Right cardiac atrium (tissue), 5 donors: ENCODE results near the gene ARL8B. TPM values are rescaled to one million over a fixed set of nuclear protein-coding genes. Genes with fewer than 3 reads are reported as not detected.
A peak's percentile ranks its signal among the peaks of the same experiment; 100 is the strongest.
"Not testable (repeated sequence)": the region's sequence is repeated elsewhere in the genome, so short reads cannot be mapped to it uniquely, and the experiment has no call there.

Experiments used
- ATAC-seq, 2 donors: fragments of 200-7000 bp; cut with Tn5 transposase; one replicate each; pipeline versions ENCODE4 v1.8.0 to v1.9.1; 2020; ENCODE audit warnings: moderate library complexity in 2 of 2, mild to moderate bottlenecking in 1 of 2
- DNase-seq, 3 donors: peaks; one replicate each; pipeline ENCODE4 v3.0.0-alpha.2; 2020
- H3K27ac ChIP-seq: one replicate; pipeline ENCODE4 v1.5.1; 2013; ENCODE audit warnings: mild to moderate bottlenecking, low read length, control low read depth, moderate library complexity
- H3K27me3 ChIP-seq: one replicate; pipeline ENCODE4 v1.6.1; 2013; ENCODE audit not compliant: control insufficient read depth, insufficient read depth
- H3K4me1 ChIP-seq: one replicate; pipeline ENCODE4 v1.6.1; 2013; ENCODE audit warnings: low read length; ENCODE audit not compliant: control insufficient read depth, insufficient read depth
- H3K4me3 ChIP-seq: one replicate; pipeline ENCODE4 v1.5.1; 2013; ENCODE audit warnings: low read length, control low read depth
- H3K9me3 ChIP-seq: one replicate; pipeline ENCODE4 v1.6.1; 2013; ENCODE audit warnings: low read length; ENCODE audit not compliant: control insufficient read depth
- WGBS: extraction: QIAGEN DNeasy Blood & Tissue Kit; methylation state at CpG from one replicate; pipeline ENCODE4 v1.1.7; 2013; 5-methylcytosine and 5-hydroxymethylcytosine counted together
- intact Hi-C, 4 donors: fragments of 100-400 bp; cut with DNase I; formaldehyde crosslinking; loops; one replicate each; pipeline versions ENCODE4 v1.11.0 to v1.14.0; 2022 to 2023
- polyA plus RNA-seq: library from polyadenylated mRNA; stranded (reverse); fragments of 200-250 nt; gene quantifications from one replicate; pipeline ENCODE4 v1.2.3, GENCODE V29; 2013
- total RNA-seq, 4 donors: library from RNA; stranded (reverse); fragmentation: NEBNext Ultra II Directional; extraction: Animal tissue kit (Norgen Biotek cat#: 25700); gene quantifications; one replicate each; pipeline ENCODE4 v1.2.1, GENCODE V29; 2021
- donor health status: healthy with polysubstance abuse.
- donor health status: DM: no; HTN: yes; CAD: no.
- donor health status: DM: no; HTN: no; CAD: no.
- donor health status: DM: no; HTN: yes; CAD: no; lungs with severe emphysema.
- donor health status: DM: yes; HTN: yes; CAD: no.

ARL8B gene
- total and polyA plus RNA-seq, 5 donors: 49.1 to 67.8 (median 59.9) TPM

DNA sequence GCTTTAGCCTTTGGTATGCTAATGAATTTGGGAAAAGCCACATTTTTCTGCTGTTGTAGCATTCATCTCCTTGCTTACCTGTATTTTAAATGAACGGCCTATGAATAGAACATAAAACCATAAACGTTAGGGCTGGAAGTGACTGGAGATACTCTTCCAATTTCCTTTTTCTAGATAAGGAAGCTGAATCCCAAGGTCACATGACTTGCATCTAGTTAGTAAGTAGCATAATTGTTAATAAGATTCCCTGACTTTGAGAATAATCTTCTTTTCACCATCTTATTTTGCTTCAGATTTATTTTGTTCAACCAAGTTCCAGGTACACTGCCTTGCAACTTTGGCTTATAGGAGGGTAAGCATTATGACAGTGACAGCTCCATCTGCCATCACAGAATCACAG, 44.8 kb downstream of the ARL8B start:
- ATAC-seq: no peak
- Histone ChIP-seq H3K9me3 (no peaks in the 10 kb centered on the region), H3K27ac (no peak overlapping the region), H3K27me3 (no peaks in the 10 kb centered on the region), H3K4me3 (no peak overlapping the region), H3K4me1 (no peaks in the 10 kb centered on the region)
- WGBS: 50% methylated on average over 2 of the region's 2 CpGs
- intact Hi-C loops: no loop called here
- DNase-seq: no peak

DNA sequence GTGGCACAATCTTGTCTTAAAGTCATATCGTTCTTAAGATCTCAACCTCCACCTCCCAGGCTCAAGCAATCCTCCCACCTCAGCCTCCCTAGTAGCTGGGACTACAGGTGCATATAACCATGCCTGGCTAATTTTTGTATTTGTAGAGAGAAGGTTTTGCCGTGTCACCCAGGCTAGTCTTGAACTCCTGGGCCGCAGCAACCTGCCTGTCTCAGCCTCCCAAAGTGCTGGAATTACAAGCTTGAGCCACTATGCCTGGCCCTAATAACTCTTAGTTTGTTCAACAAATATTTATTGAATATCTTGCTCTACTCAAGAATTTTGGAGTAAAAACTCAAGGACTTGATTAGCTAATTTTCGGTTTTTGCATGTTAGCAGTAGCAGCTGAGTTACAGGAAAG, 46.0 kb downstream of the ARL8B start:
- 96% methylated on average over 4 of the region's 4 CpGs for WGBS
- Histone ChIP-seq H3K4me3 (no peak overlapping the region), H3K27ac (no peak overlapping the region), H3K4me1 (no peaks in the 10 kb centered on the region), H3K27me3 (no peaks in the 10 kb centered on the region), H3K9me3 (no peaks in the 10 kb centered on the region)
- intact Hi-C loops: no loop called here
- no peak for DNase-seq
- no peak for ATAC-seq

DNA sequence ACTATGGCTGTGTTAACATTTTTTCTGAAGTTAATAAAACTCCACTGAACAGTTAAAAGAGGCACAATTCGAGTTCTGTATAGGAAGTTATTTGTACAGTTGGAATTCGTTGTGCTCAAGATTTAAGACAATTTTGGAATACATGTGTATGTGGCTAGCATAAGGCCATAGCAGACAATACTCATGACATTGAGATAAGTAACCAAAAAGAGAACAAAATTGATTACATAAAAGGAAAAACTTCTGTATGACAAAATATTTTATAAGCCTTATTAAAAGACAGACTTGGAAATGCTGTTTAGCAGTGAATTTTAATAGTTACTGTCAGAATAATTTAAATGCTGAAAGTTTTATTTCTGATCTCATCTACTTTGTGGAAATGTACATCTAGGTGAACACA, 47.7 kb downstream of the ARL8B start:
- H3K27ac ChIP-seq: no peak overlapping the region
- H3K4me3 ChIP-seq: no peak overlapping the region
- no peaks in the 10 kb centered on the region for H3K27me3 ChIP-seq
- ATAC-seq (no peak), DNase-seq (no peak)
- H3K4me1 ChIP-seq: no peaks in the 10 kb centered on the region
- WGBS: 42% methylated on average over 2 of the region's 2 CpGs
- intact Hi-C loops: no loop called here
- no peaks in the 10 kb centered on the region for H3K9me3 ChIP-seq

GRCh38 chr3:5170975-5171374, 48.9 kb downstream of the ARL8B start:
- Histone ChIP-seq H3K27ac (no peak overlapping the region), H3K9me3 (no peaks in the 10 kb centered on the region), H3K4me3 (no peak overlapping the region), H3K27me3 (no peaks in the 10 kb centered on the region), H3K4me1 (no peaks in the 10 kb centered on the region)
- 95% methylated on average over 5 of the region's 5 CpGs for WGBS
- intact Hi-C loops: no loop called here
- ATAC-seq: no peak
- DNase-seq: no peak

- intact Hi-C loops: no loop called here
- H3K27me3 ChIP-seq: no peaks in the 10 kb centered on the region
- DNase-seq: no peak
- H3K9me3 ChIP-seq: no peaks in the 10 kb centered on the region
- no peak overlapping the region for H3K4me3 ChIP-seq
- ATAC-seq: no peak
- no peaks in the 10 kb centered on the region for H3K4me1 ChIP-seq
- H3K27ac ChIP-seq: no peak overlapping the region
- WGBS: 95% methylated on average over 4 of the region's 4 CpGs
Measured at GRCh38 chr3:5172018-5172417, 49.9 kb downstream of the ARL8B start.

GRCh38 chr3:5179036-5179435, 56.9 kb downstream of the ARL8B start:
- H3K4me1 ChIP-seq, intact Hi-C loops, H3K27me3 ChIP-seq, H3K9me3 ChIP-seq, H3K27ac ChIP-seq, H3K4me3 ChIP-seq, ATAC-seq, DNase-seq: not testable (repeated sequence)
- 89% methylated on average over 2 of the region's 2 CpGs for WGBS

DNA sequence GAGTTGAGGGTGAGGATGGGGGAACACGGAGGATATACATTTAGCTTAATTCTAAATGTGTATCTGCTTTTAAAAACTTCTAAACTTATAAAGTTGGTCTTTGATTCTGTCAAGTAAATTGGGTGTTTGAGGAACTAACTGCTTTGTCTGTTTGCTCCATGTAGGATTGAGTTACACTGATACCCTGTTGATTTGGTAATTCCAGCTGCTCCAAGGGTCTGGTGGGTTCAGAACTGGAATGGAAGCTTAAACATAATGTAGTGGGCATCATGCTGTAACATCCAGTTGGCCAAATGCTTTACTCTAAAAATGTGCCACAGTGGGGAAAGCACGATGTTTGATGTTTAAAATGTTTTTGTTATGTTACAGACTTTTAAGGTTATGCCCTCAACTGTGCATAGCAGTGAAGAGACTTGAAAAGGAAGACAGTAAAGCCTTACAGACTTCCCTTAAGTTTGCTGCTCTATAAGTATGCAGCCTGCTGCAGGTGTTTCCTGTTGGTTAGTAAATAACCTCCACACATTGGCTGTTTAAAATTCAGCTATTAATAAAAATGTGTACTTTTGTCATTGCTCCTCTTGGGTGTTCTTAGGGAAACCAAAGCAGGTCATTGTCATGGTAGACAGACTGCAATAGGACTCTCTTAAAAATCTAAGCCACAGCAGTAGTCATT, 59.5 kb downstream of the ARL8B start:
- no peak overlapping the region for H3K4me3 ChIP-seq
- H3K9me3 ChIP-seq: no peaks in the 10 kb centered on the region
- no peaks in the 10 kb centered on the region for H3K27me3 ChIP-seq
- intact Hi-C loops: loop anchor here in 2 of 4 donors (10.0 kb wide), 3 partner anchors 47 to 457 kb away; partner anchors contain the start of gene ARL8B (in 1 of the 2)
- DNase-seq: no peak
- peaks cover 3% of the 10 kb centered on the region for H3K4me1 ChIP-seq
- no peak for ATAC-seq
- H3K27ac ChIP-seq: no peak overlapping the region
- WGBS: 78% methylated on average over 2 of the region's 2 CpGs

DNA sequence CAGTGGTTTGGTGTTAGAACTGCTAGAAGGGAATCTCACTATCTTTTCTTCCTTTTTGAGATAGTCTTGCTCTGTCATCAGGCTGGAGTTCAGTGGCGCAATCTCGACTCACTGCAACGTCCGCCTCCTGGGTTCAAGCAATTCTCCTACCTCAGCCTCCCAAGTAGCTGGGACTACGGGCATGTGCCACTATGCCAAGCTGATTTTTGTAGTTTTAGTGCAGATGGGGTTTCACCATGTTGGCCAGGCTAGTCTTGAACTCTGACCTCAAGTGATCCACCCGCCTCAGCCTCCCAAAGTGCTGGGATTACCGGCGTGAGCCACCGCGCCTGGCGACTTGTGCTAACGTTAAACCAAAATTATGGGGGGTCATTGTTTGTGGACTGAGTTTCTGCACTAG, 61.6 kb downstream of the ARL8B start:
- not testable (repeated sequence) for H3K4me1 ChIP-seq, H3K27ac ChIP-seq, ATAC-seq, H3K27me3 ChIP-seq, H3K4me3 ChIP-seq, H3K9me3 ChIP-seq, DNase-seq
- intact Hi-C loops: loop anchor here in 2 of 4 donors (10.0 kb wide), 3 partner anchors 49 to 459 kb away; partner anchors contain the start of gene ARL8B (in 1 of the 2)
- WGBS: 92% methylated on average over 12 of the region's 12 CpGs

- Histone ChIP-seq H3K4me1 (peaks cover 3% of the 10 kb centered on the region), H3K4me3 (no peak overlapping the region), H3K9me3 (no peaks in the 10 kb centered on the region), H3K27me3 (no peaks in the 10 kb centered on the region), H3K27ac (no peak overlapping the region)
- 52% methylated on average over 6 of the region's 6 CpGs for WGBS
- intact Hi-C loops: loop anchor here in 2 of 4 donors (10.0 kb wide), 3 partner anchors 50 to 460 kb away; partner anchors contain the start of gene ARL8B (in 1 of the 2)
- no peak for DNase-seq
- ATAC-seq: no peak
Measured at GRCh38 chr3:5184499-5184898, 62.4 kb downstream of the ARL8B start.

DNA sequence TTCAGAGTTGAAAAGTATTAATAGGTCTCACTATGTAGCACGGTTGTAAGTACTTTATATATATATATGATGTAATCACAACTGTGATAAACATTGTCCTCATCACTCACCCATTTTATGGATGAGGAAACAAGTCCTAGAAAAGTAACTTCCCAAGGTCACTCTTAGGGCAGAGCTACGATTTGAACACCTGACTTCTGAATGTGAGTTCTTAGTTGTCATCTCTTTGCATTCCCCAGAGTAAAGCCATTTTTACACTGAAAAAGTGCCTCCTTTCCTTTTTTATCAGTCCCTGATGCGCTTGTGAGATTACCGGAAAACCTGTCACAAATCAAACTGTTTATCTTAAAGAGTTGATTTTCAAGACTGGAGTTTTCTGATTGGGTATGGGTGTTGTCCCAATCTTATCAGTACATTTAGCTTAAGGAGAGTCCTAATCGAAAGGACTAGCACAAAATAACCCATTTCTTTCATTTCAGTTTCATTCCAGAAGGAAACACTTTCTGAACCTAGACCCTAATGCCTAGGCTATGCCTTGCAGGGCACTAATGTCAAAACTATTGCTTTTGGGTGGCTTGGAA, 63.1 kb downstream of the ARL8B start:
- no peak overlapping the region for H3K27ac ChIP-seq
- no peak overlapping the region for H3K4me3 ChIP-seq
- peaks cover 3% of the 10 kb centered on the region for H3K4me1 ChIP-seq
- DNase-seq (no peak), ATAC-seq (no peak)
- no peaks in the 10 kb centered on the region for H3K27me3 ChIP-seq
- H3K9me3 ChIP-seq: no peaks in the 10 kb centered on the region
- WGBS: 80% methylated on average over 5 of the region's 5 CpGs
- intact Hi-C loops: loop anchor here in 3 of 4 donors (5.0 to 10.0 kb wide), 4 partner anchors 50 to 460 kb away; partner anchors contain the start of gene ARL8B (in 2 of the 3)

DNA sequence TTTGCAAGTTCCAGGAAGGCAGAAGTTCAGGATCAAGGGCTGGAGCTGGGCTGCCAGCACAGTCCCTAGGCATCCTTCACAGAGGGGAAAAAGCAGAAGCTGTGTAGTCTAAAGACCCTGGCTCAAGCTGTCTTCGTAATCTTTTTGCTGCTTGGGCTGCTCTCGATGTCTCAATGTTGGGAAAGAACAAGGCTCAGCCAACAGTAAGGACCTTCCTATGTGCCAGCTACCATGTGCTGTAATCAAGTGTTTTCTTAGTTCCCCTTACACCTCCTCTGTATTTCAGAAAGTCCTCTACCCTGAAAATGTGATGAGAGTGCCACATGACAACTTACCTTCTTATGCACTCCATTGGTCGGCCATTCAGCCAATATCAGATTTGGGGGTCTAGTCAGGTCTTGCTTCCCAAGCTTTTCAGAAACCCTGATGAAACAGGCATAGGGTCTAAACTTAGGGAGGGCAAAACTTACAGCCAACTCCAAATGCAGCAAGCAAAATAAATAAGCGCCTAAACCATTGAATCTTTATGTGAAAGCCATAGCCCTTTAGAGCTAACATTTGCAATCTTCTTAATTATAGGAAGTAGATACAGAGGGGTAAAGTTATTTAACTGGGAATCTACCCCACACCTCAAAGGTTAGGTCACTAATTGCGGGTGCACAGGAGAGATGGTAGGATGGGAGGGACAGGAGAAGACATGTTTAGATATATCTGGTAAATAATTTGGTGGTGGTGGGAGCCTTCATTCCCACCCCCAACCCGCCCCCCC, 64.2 kb downstream of the ARL8B start:
- WGBS: 50% methylated on average over 6 of the region's 6 CpGs
- H3K27ac ChIP-seq: peak overlapping the region; percentile 36
- peaks cover 5% of the 10 kb centered on the region for H3K4me1 ChIP-seq
- DNase-seq: peak in 1 of 3 donors; percentile 54
- ATAC-seq: no peak
- no peaks in the 10 kb centered on the region for H3K9me3 ChIP-seq
- peak overlapping the region; percentile 53 for H3K4me3 ChIP-seq
- intact Hi-C loops: loop anchor here in 3 of 4 donors (5.0 to 10.0 kb wide), 4 partner anchors 51 to 461 kb away; partner anchors contain the start of gene ARL8B (in 2 of the 3)
- H3K27me3 ChIP-seq: no peaks in the 10 kb centered on the region
